ENCODE results near the gene KPNA6. TPM values are rescaled to one million over a fixed set of nuclear protein-coding genes. Genes with fewer than 3 reads are reported as not detected.

KPNA6 gene
- total RNA-seq, 3 donors from 2014 or later (not counting 1 experiment from before 2014, with no cell fraction given): 48.6 to 59.0 (median 52.8) TPM

- WGBS (ENCODE audit: insufficient coverage): 99% methylated on average over 4 of the region's 4 CpGs
- no peak for TF ChIP-seq CTCF (IDR thresholded peaks at IDR 0.05)
- H3K27me3 Mint-ChIP-seq (ENCODE audit: low read depth in 2 of 2): no peaks in the 10 kb centered on the region
- peaks cover 68% of the 10 kb centered on the region for H3K4me1 ChIP-seq (ENCODE audit: control insufficient read depth, insufficient read depth, low read length)
- peaks cover 3% of the 10 kb centered on the region for H3K36me3 Mint-ChIP-seq
- no peaks in the 10 kb centered on the region for H3K27me3 ChIP-seq (ENCODE audit: control insufficient read depth, insufficient read depth, low read length)
- H3K9me3 ChIP-seq (ENCODE audit: control insufficient read depth, insufficient read depth, low read length): no peaks in the 10 kb centered on the region
- peaks cover 30% of the 10 kb centered on the region for H3K36me3 ChIP-seq (ENCODE audit: control insufficient read depth, insufficient read depth, low read length)
- peak overlapping the region in 1 of 2 donors; percentile 93 for H3K27ac Mint-ChIP-seq
- no peak overlapping the region for H3K4me3 Mint-ChIP-seq
- intact Hi-C loops (cut with micrococcal nuclease): no loop called here
- H3K27ac ChIP-seq (ENCODE audit: low read length): no peak overlapping the region
- H3K4me3 ChIP-seq (ENCODE audit: low read length): no peak overlapping the region
- no peaks in the 10 kb centered on the region for H3K9me3 Mint-ChIP-seq
- no peak for DNase-seq
- ATAC-seq: no peak
- peaks cover 51 to 64% of the 10 kb centered on the region in 2 donors for H3K4me1 Mint-ChIP-seq
Measured at GRCh38 chr1:32199043-32199716, 91.3 kb downstream of the KPNA6 start.

GRCh38 chr1:32199717-32200072 lies 91.8 kb downstream of the KPNA6 start:
- Mint-ChIP-seq H3K9me3 (no peaks in the 10 kb centered on the region), H3K4me1 (peaks cover 51 to 68% of the 10 kb centered on the region in 2 donors), H3K27me3 (ENCODE audit: low read depth in 2 of 2) (no peaks in the 10 kb centered on the region), H3K27ac (peak overlapping the region; percentile 93 to 98), H3K36me3 (no peaks in the 10 kb centered on the region), H3K4me3 (peak overlapping the region; percentile 95)
- Histone ChIP-seq H3K36me3 (ENCODE audit: control insufficient read depth, insufficient read depth, low read length) (peaks cover 27% of the 10 kb centered on the region), H3K27me3 (ENCODE audit: control insufficient read depth, insufficient read depth, low read length) (no peaks in the 10 kb centered on the region), H3K4me3 (ENCODE audit: low read length) (no peak overlapping the region), H3K4me1 (ENCODE audit: control insufficient read depth, insufficient read depth, low read length) (peaks cover 68% of the 10 kb centered on the region), H3K27ac (ENCODE audit: low read length) (peak overlapping the region; percentile 93), H3K9me3 (ENCODE audit: control insufficient read depth, insufficient read depth, low read length) (no peaks in the 10 kb centered on the region)
- intact Hi-C loops (cut with micrococcal nuclease): loop anchor here (2.0 to 5.0 kb wide), 2 partner anchors 127 to 213 kb away; partner anchors contain the start of gene TMEM39B
- no peak for TF ChIP-seq CTCF (IDR thresholded peaks at IDR 0.05)
- no peak for DNase-seq
- WGBS (ENCODE audit: insufficient coverage): 89% methylated on average over 5 of the region's 6 CpGs
- ATAC-seq: no peak

DNA sequence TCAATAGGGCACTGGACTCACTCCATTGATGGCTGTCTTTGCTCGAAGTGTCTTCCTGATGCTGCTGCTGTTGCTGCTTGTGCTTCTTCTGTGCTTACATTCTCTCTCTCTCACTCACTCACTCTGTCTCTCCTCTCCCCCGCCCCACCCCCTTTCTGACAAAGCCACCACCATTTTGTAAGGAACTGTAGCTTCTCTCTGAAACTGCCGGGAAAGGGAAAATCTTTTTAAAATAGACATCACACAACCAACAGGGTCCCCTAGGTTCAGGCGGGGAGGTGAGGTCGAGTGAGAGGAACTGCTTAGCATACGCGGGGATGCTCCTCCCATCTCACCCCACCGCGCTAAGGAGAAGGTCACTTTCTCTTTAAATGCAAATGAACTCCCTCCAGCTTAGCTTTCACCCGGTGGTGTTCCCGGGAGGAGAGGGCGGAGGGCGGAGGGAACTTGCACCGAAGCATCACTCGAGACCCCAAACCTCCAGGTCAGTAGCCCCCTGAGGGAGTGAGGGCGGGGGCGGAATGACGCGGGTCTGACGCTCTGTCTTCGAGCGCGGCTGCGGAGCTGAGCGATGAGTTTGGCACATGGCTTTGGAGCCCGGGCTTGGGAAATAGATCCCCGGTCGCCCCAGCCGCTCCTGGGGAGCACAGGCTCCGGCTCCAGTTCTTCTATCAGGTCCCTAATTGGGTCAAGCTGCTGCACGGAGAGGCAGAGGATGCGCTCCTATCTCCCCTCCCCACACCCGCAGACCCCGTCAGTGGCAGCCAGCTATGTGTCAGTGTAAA lies 92.6 kb downstream of the KPNA6 start, which contains the start of gene CCDC28B:
Gene CCDC28B (plus strand): TSS at position 370 of the 785 bp plus-strand sequence. CDS start 1,341 bp downstream, outside the sequence.
- Mint-ChIP-seq H3K27me3 (ENCODE audit: low read depth in 2 of 2) (no peaks in the 10 kb centered on the region), H3K4me3 (peak within 1 kb of the TSS; percentile 95), H3K9me3 (no peaks in the 10 kb centered on the region), H3K36me3 (no peaks in the 10 kb centered on the region), H3K27ac (peak within 1 kb of the TSS; percentile 93 to 98), H3K4me1 (peaks cover 51 to 69% of the 10 kb centered on the region in 2 donors)
- H3K4me1 ChIP-seq (ENCODE audit: control insufficient read depth, insufficient read depth, low read length): peaks cover 70% of the 10 kb centered on the region
- intact Hi-C loops (cut with micrococcal nuclease): loop anchor here (1.0 to 5.0 kb wide), 4 partner anchors 21 to 212 kb away; partner anchors contain the start of genes EIF3I, TMEM234, TMEM39B and TXLNA
- H3K4me3 ChIP-seq (ENCODE audit: low read length): peak within 1 kb of the TSS; percentile 71
- DNase-seq (peak; percentile 55 to 75), ATAC-seq (peak; percentile 54 to 71 (median 55))
- no peaks in the 10 kb centered on the region for H3K9me3 ChIP-seq (ENCODE audit: control insufficient read depth, insufficient read depth, low read length)
- H3K36me3 ChIP-seq (ENCODE audit: control insufficient read depth, insufficient read depth, low read length): peaks cover 22% of the 10 kb centered on the region
- 1% methylated on average over 31 of the region's 34 CpGs for WGBS (ENCODE audit: insufficient coverage)
- TF ChIP-seq CTCF (IDR thresholded peaks at IDR 0.05): no peak
- H3K27ac ChIP-seq (ENCODE audit: low read length): peak within 1 kb of the TSS; percentile 93
- H3K27me3 ChIP-seq (ENCODE audit: control insufficient read depth, insufficient read depth, low read length): no peaks in the 10 kb centered on the region

All from natural killer cell (primary cell).